GM19468 (cell line): ENCODE results near the gene MSH6.
"Not testable (repeated sequence)": the region's sequence is repeated elsewhere in the genome, so short reads cannot be mapped to it uniquely, and the experiment has no call there.

Source experiments
- ATAC-seq: cut with Tn5 transposase; IDR thresholded peaks from one replicate; pipeline ENCODE4 v1.9.1; 2021; ENCODE audit warnings: mild to moderate bottlenecking, moderate library complexity, moderate number of reproducible peaks; ENCODE audit not compliant: unreplicated experiment; ENCODE audit errors: extremely low read depth

The MSH6 gene

DNA sequence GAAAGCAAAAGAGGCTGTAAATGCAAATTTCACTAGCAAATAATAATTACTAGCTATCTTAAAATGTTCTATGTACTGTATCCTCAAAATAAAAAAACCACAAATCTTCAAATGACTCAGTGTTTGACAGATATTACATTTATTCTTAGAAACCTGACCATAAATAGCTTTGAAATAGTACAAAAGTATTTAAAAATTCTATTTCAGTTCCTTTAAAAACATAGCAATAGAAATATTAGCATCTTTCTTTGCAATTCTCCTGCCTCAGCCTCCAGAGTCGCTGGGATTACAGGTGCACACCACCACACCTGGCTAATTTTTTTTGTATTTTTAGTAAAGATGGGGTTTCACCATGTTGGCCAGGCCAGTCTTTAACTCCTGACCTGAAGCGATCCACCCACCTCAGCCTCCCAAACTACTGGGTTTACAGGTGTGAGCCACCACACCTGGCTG is 50.6 kb downstream of the MSH6 start:
- ATAC-seq = peak; percentile 46

DNA sequence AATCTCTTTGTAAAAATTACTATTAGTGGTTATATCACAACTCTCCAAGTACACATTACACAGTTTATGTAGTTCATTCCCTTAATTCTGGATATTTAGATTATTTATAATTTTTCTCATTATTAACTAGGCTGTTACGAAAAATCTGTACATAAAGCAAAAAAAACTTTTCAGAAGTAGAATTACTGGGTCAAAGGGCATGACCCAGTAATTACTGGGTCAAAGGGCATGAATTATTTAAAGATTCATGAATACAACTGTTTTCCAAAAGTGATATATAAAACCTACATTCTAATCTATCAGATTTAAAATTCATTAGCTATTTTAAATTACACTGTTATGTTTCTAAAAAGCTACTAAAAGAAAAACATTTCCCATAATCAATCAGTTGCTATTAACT is 55.3 kb downstream of the MSH6 start:
- ATAC-seq = no peak

DNA sequence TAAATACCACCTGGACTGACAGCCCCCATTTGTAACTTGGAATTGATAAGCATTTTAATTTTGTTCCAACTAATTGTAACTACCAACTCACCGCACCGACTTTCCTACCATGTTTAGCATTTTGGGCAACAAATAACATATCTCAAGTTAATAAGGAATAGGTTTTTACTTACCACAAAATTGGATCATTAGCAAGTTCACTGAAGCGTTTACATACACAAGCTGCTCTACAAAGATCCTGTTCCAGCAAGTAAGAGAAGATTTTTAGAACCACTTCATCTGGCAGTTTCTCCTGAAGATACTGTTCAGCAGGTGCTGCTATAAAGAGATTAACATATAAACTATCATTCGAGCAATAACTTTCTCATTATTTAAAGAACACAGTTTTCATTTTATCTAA is 55.7 kb downstream of the MSH6 start:
- no peak for ATAC-seq

DNA sequence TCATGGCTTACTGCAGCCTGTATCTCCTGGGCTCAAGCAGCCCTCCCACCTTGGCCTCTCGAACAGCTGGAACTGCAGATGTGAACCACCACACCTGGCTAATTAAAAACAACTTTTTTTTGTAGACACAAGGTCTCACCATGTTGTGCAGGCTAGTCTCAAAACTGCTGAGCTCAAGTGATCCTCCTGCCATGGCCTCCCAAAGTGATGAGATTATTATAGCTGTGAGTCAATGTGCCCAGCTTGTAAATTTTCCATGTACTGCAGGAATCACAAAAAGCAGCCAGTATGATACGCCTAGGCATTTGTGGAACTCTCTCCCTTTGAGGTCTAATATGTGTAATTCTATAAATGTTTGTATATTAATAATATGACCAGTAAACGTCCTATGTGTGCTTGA is 59.9 kb downstream of the MSH6 start:
- ATAC-seq = no peak

DNA sequence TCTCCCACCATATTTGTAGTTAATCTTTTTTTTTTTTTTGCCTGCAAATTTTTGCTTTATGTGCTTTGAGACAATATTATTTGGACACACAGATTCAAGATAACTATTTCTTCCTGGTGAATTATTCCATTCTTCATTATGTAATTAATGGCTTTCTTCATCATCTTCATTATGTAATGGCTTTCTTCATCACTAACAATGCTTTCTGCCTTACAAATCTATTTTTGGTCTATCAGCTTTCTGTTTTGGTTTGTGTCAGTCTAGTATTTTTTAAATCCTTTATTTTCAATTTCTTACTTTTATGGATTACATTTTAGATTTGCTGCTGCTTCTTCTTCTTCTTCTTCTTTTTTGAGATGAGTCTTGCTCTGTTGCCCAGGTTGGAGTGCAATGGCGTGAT is 60.5 kb downstream of the MSH6 start:
- no peak for ATAC-seq

DNA sequence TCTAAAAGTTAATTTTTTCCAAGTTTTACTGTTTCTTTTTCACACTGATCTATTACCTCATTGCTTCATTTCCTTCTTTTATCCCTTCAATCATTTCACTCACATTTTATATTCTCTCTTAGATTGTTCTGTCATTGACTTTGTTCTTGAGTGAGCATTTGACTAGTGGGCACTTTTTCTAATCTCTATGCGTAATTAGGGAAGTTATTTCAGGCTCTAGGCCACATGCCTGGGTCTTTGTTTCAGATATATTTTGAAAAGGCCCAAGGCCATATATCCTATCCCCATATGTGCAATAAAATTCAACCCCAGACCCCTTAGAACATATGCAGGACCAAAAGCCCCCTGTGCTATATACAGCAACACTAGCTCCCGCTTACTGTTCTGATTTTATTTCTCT is 61.2 kb downstream of the MSH6 start:
- no peak for ATAC-seq

DNA sequence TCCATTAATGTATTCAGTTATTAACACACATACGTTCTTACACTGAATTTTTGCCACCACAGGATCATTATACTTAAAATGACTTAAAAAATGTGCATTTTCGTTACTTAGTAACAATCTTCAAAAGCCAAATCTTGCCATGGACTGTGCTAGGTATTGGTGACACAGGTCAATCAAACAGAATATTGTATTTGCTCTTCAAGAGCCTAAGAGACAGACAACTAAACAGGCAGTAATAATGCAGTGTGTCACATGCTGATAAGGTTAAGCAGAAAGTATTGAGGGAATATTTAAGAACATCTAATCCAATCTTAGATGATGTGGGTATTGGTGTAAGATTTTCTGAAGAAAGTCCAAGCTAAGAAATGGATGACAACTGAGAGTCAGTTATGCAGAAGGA is 66.4 kb downstream of the MSH6 start:
- ATAC-seq = no peak

DNA sequence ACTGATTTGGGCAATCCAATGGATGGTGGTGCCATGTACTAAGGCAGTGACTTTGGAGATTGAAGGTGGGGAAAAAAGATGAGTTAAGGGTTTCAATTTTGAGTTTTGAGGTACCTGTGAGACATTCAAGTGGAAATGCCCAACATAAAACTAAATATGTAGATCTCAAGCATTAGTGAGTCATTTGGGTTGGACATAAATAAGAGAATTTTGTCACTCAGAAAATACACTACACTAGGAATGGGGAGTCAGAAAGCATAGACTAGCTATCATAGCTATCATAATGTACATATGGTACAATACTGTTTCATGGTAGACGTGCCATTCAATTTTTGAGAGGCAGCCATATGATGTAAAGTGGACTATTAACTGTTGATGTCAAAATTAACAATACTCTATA is 67.3 kb downstream of the MSH6 start:
- ATAC-seq = no peak

DNA sequence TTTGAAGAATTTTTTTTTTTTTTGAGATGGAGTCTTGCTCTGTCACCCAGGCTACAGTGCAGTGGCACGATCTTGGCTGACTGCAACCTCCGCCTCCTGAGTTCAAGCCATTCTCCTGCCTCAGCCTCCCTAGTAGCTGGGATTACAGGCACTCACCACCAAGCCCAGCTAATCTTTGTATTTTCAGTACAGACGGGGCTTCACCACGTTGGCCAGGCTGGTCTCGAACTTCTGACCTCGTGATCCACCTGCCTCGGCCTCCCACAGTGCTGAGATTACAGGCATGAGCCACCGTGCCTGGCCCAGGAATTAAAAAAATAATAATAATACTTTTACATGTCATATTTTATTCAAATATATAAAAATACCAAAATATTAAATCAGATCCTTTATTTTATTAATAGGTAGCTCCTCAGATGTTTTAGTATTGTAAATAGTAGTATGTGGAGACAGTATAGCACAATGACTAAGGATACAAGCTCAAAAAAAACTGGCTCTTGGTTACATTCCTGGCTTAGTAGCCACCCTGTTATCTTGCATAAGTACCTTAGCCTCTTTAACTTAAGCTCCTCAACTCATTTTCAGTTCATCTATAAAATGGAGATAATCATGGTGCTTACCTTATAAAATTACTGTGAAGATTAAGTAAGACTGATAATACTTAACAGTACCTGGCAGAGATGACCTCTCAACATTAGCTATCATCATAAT is 70.3 kb downstream of the MSH6 start:
- ATAC-seq = not testable (repeated sequence)
